ENCODE data around the gene NCK2.

DNA sequence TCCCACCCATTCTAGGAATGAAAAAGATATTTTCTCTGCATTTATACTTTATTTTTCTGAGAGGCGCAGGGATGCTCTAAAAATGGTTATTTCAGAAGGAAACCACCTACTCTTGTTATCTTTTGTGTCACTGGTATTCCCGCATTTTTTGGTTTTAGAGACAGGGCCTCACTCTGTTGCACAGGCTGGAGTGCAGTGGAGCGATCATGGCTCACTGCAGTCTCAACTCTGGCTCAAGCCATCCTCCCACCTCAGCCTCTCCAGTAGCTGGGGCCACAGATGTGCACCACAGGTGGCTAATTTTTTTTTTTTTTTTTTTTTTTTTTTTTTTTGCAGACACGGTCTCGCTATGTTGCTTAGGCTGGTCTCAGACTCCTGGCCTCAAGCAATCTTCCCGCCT, 135.9 kb downstream of the NCK2 start:
- TF ChIP-seq ZNF274 (IDR thresholded peaks at IDR 0.05; ENCODE audit: low read depth, low read length) (no peak), YY1 (IDR thresholded peaks at IDR 0.05; ENCODE audit: insufficient read depth, insufficient read length) (no peak)
